SK-N-SH treated with all-trans-retinoic acid at 6 μM for 48 hours (cell line): ENCODE data around the gene ZDHHC11B.

Source experiments
- ZC3H10 ChIP-seq: fragments of 250-450 bp; sonication (Bioruptor Pico); IDR thresholded peaks from 2 replicates; pipeline ENCODE4 v1.5.1; 2021; ENCODE audit warnings: mild to moderate bottlenecking, moderate library complexity
- ZFP30 ChIP-seq: fragments of 450-650 bp; formaldehyde crosslinking; IDR thresholded peaks from 2 replicates; pipeline ENCODE4 v1.5.0; 2022; ENCODE audit warnings: mild to moderate bottlenecking, moderate library complexity

- TF ChIP-seq ZFP30 (CRISPR knock-in tag), result no peak
- no peak for TF ChIP-seq ZC3H10
Measured at GRCh38 chr5:674630-675011, 109.9 kb downstream of the ZDHHC11B start.
